Fibroblast of lung (primary cell): ENCODE measurements around the gene PDCD2L.

Experiments used
- CTCF ChIP-seq, 2 donors: IDR thresholded peaks in 1 of 2; conservative IDR thresholded peaks in 1 of 2; 1 replicate in 1 of 2; 2 replicates in 1 of 2; pipeline ENCODE4 v1.5.1; 2011 to 2012; ENCODE audit warnings: low read length in 2 of 2, control low read depth in 1 of 2, inconsistent platforms in 1 of 2, low read depth in 1 of 2, mild to moderate bottlenecking in 1 of 2
- EZH2 ChIP-seq: IDR thresholded peaks from 2 replicates; pipeline ENCODE4 v1.5.1; 2012; ENCODE audit warnings: low read length, control low read depth, mild to moderate bottlenecking; ENCODE audit errors: missing control alignments

GRCh38 chr19:34363930-34364329 is 40.3 kb upstream of the PDCD2L start:
- TF ChIP-seq CTCF (conservative IDR thresholded peaks at IDR 0.05 in 1 of 2, IDR thresholded peaks at IDR 0.05 in 1 of 2; ENCODE audit: low read depth in 1 of 2, low read length in 2 of 2) (no peak), EZH2 (no peak)
